H1 (cell line): ENCODE measurements around the gene RRAS2. TPM values are rescaled to one million over a fixed set of nuclear protein-coding genes. Genes with fewer than 3 reads are reported as not detected.

Source experiments
- CTCF ChIA-PET: fragments of 300-600 bp; sonication (Branson Sonifier 250); formaldehyde crosslinking; loops from one replicate; lab custom pipeline; 2021; ENCODE audit not compliant: partially characterized antibody; lab: Charles Lee
- POLR2A ChIA-PET: fragments of 300-600 bp; sonication (Branson Sonifier 250); formaldehyde crosslinking; loops from one replicate; lab custom pipeline; 2021; ENCODE audit warnings: inconsistent platforms; ENCODE audit not compliant: partially characterized antibody; lab: Charles Lee
- DNase-seq, 2 experiments: peaks; one replicate each; pipeline versions ENCODE4 v3.0.0 to v3.0.0-alpha.2; 2010 to 2022; ENCODE audit warnings: low spot score in 2 of 2, low read depth in 1 of 2, mixed read lengths in 1 of 2
- FAIRE-seq: peaks from 2 replicates; lab custom pipeline; 2011; peaks lifted over from hg19 to GRCh38; lab: Jason Lieb, UNC
- H2AFZ ChIP-seq: 2 replicates; pipeline ENCODE4 v1.8.1; 2012; ENCODE audit warnings: low read length, inconsistent platforms
- H2AK5ac ChIP-seq: 2 replicates; pipeline ENCODE4 v1.6.1; 2013; ENCODE audit warnings: low read depth, low read length
- H2BK120ac ChIP-seq: replicated peaks from 2 replicates; pipeline ENCODE3; 2013; ENCODE audit warnings: low read depth, low read length, inconsistent platforms
- H2BK12ac ChIP-seq: 2 replicates; pipeline ENCODE4 v1.6.1; 2013; ENCODE audit warnings: low read depth, low read length
- H2BK15ac ChIP-seq: 2 replicates; pipeline ENCODE4 v1.6.1; 2013; ENCODE audit warnings: low read length
- H2BK20ac ChIP-seq: 2 replicates; pipeline ENCODE4 v1.6.1; 2013; ENCODE audit warnings: low read length
- H2BK5ac ChIP-seq: 2 replicates; pipeline ENCODE4 v1.6.1; 2013; ENCODE audit warnings: low read depth, low read length
- H3K14ac ChIP-seq: 2 replicates; pipeline ENCODE4 v1.6.1; 2013; ENCODE audit warnings: inconsistent platforms; ENCODE audit not compliant: insufficient read length
- H3K18ac ChIP-seq: 2 replicates; pipeline ENCODE4 v1.6.1; 2013; ENCODE audit warnings: low read length; ENCODE audit errors: extremely low read depth
- H3K23ac ChIP-seq: 2 replicates; pipeline ENCODE4 v1.6.1; 2013; ENCODE audit warnings: inconsistent platforms; ENCODE audit not compliant: insufficient read length
- H3K23me2 ChIP-seq: 2 replicates; pipeline ENCODE4 v1.6.1; 2013; ENCODE audit warnings: low read depth, low read length
- H3K27ac ChIP-seq: 2 replicates; pipeline ENCODE4 v1.6.1; 2011; ENCODE audit warnings: low read depth, low read length, inconsistent platforms
- H3K27me3 ChIP-seq, 4 experiments: replicated peaks in 1 of 4; 1 replicate in 1 of 4; 2 replicates in 3 of 4; pipeline versions ENCODE4 v1.6.1 to v1.8.1; 2011 to 2013; ENCODE audit warnings: low read length in 3 of 4, mild to moderate bottlenecking in 3 of 4, inconsistent platforms in 2 of 4, mixed read lengths in 2 of 4, moderate library complexity in 1 of 4; ENCODE audit not compliant: control insufficient read depth in 3 of 4, insufficient read depth in 3 of 4; ENCODE audit errors: extremely low read depth in 1 of 4
- H3K36me3 ChIP-seq, 4 experiments: 2 replicates each; pipeline versions ENCODE4 v1.6.1 to v1.8.1; 2011 to 2013; ENCODE audit warnings: mild to moderate bottlenecking in 4 of 4, low read length in 3 of 4, moderate library complexity in 2 of 4, control low read depth in 1 of 4, inconsistent platforms in 1 of 4; ENCODE audit not compliant: insufficient read depth in 4 of 4, control insufficient read depth in 2 of 4
- H3K4ac ChIP-seq: replicated peaks from 2 replicates; pipeline ENCODE3; 2013; ENCODE audit warnings: low read length, low read depth, mixed read lengths, inconsistent platforms; ENCODE audit not compliant: insufficient read length
- H3K4me1 ChIP-seq, 4 experiments: replicated peaks in 1 of 4; 1 replicate in 1 of 4; 2 replicates in 3 of 4; pipeline versions ENCODE4 v1.6.1 to v1.8.1; 2011 to 2013; ENCODE audit warnings: low read length in 3 of 4, inconsistent platforms in 2 of 4, mixed read lengths in 1 of 4; ENCODE audit not compliant: insufficient read depth in 4 of 4, control insufficient read depth in 3 of 4
- H3K4me2 ChIP-seq, 2 experiments: 2 replicates each; pipeline versions ENCODE4 v1.6.1 to v1.8.1; 2011 to 2013; ENCODE audit warnings: low read depth in 2 of 2, low read length in 2 of 2, control low read depth in 1 of 2, inconsistent platforms in 1 of 2, mild to moderate bottlenecking in 1 of 2; ENCODE audit not compliant: insufficient read depth in 1 of 2
- H3K4me3 ChIP-seq, 4 experiments: fragments of 200-600, 300-600 bp in 1 of 4; sonication (generic), shearing (Covaris generic), sonication (Bioruptor Twin) in 1 of 4; 2 replicates each; pipeline versions ENCODE4 v1.5.1 to v1.8.1; 2011 to 2016; ENCODE audit warnings: low read length in 4 of 4, low read depth in 3 of 4, control low read depth in 2 of 4, inconsistent platforms in 2 of 4, mild to moderate bottlenecking in 2 of 4, mixed read lengths in 1 of 4, moderate library complexity in 1 of 4; ENCODE audit not compliant: insufficient read depth in 2 of 4; ENCODE audit errors: extremely low read depth in 1 of 4
- H3K56ac ChIP-seq: replicated peaks from 2 replicates; pipeline ENCODE3; 2013; ENCODE audit warnings: low read depth, mild to moderate bottlenecking, mixed read lengths, low read length, inconsistent platforms; ENCODE audit not compliant: insufficient read length
- H3K79me1 ChIP-seq: 2 replicates; pipeline ENCODE4 v1.6.1; 2013; ENCODE audit warnings: low read depth, low read length, control low read depth
- H3K79me2 ChIP-seq, 2 experiments: 2 replicates each; pipeline versions ENCODE4 v1.6.1 to v1.8.1; 2012 to 2013; ENCODE audit warnings: low read length in 2 of 2, mild to moderate bottlenecking in 2 of 2, inconsistent platforms in 1 of 2; ENCODE audit not compliant: insufficient read depth in 2 of 2, control insufficient read depth in 1 of 2
- H3K9ac ChIP-seq, 4 experiments: replicated peaks in 1 of 4; 1 replicate in 1 of 4; 2 replicates in 3 of 4; pipeline versions ENCODE4 v1.6.1 to v1.8.1; 2011 to 2013; ENCODE audit warnings: low read depth in 3 of 4, low read length in 3 of 4, control low read depth in 2 of 4, mild to moderate bottlenecking in 2 of 4, moderate library complexity in 2 of 4, inconsistent platforms in 1 of 4; ENCODE audit errors: extremely low read depth in 1 of 4
- H3K9me3 ChIP-seq, 2 experiments: 2 replicates each; pipeline versions ENCODE4 v1.6.1 to v1.8.1; 2012 to 2013; ENCODE audit warnings: mild to moderate bottlenecking in 2 of 2, moderate library complexity in 2 of 2, control low read depth in 1 of 2, inconsistent platforms in 1 of 2, low read depth in 1 of 2, low read length in 1 of 2, mixed read lengths in 1 of 2; ENCODE audit not compliant: insufficient read depth in 2 of 2
- H4K20me1 ChIP-seq, 2 experiments: replicated peaks in 1 of 2; 2 replicates each; pipeline versions ENCODE3 to v1.8.1; 2011 to 2013; ENCODE audit warnings: inconsistent platforms in 2 of 2, low read length in 2 of 2, mild to moderate bottlenecking in 1 of 2; ENCODE audit not compliant: insufficient read depth in 2 of 2, control insufficient read depth in 1 of 2
- H4K5ac ChIP-seq: 2 replicates; pipeline ENCODE4 v1.6.1; 2013; ENCODE audit warnings: low read length, low read depth, mixed read lengths, inconsistent platforms; ENCODE audit not compliant: insufficient read length
- H4K8ac ChIP-seq: 2 replicates; pipeline ENCODE4 v1.8.0; 2013; ENCODE audit warnings: mild to moderate bottlenecking, moderate library complexity, low read length, inconsistent platforms; ENCODE audit not compliant: insufficient read depth; ENCODE audit errors: extremely low read depth
- H4K91ac ChIP-seq: replicated peaks from 2 replicates; pipeline ENCODE3; 2013; ENCODE audit warnings: low read length, mixed read lengths, inconsistent platforms; ENCODE audit not compliant: insufficient read length
- POLR2AphosphoS5 ChIP-seq: IDR thresholded peaks from 2 replicates; pipeline ENCODE4 v1.6.1; 2011; ENCODE audit warnings: low read depth, low read length
- RFX5 ChIP-seq: IDR thresholded peaks from 2 replicates; pipeline ENCODE4 v1.6.1; 2011; ENCODE audit warnings: low read depth, low read length, improper control_type of control experiment, borderline replicate concordance
- WGBS, 2 experiments: shearing (Covaris generic) in 1 of 2; methylation state at CpG; one replicate each; pipeline versions ENCODE4 v1.1.6 to v1.1.7; 2013 to 2015; ENCODE audit warnings: low lambda C conversion rate in 2 of 2, mixed read lengths in 2 of 2, inconsistent platforms in 1 of 2, low coverage in 1 of 2, missing lambda C conversion rate in 1 of 2; ENCODE audit not compliant: insufficient replicate concordance in 2 of 2, insufficient coverage in 1 of 2, insufficient read length in 1 of 2; ENCODE audit errors: extremely low coverage in 1 of 2, missing lambda C conversion rate in 1 of 2; 5-methylcytosine and 5-hydroxymethylcytosine counted together
- polyA plus RNA-seq, 7 experiments: library from polyadenylated mRNA; depleted of rRNA in 3 of 7; stranded (reverse) in 5 of 7; unstranded in 2 of 7; fragments of >200 nt in 5 of 7; fragments of 200-250 nt in 2 of 7; gene quantifications; 1 replicate in 5 of 7; 2 replicates in 1 of 7; 4 replicates in 1 of 7; pipeline versions ENCODE4 v1.2.1 to v1.2.3, GENCODE V29; 2011 to 2013; ENCODE audit warnings: missing spikeins in 2 of 7, mixed read lengths in 2 of 7
- total RNA-seq: library from RNA; stranded (reverse); fragmentation: NEBNext Ultra II Directional; extraction: Animal tissue kit (Norgen Biotek cat#: 25700); gene quantifications from 2 replicates; pipeline ENCODE4 v1.2.1, GENCODE V29; 2021
- TF ChIP-seq, protein P1 (sequence below): IDR thresholded peaks from 2 replicates; pipeline ENCODE4 v1.6.1; 2012; ENCODE audit warnings: inconsistent platforms

Gene RRAS2
- total and polyA plus RNA-seq, 2 of the 8 experiments (the other 6 are each of a cell fraction or from before 2014, with no cell fraction given), result 72.3 to 234 TPM

DNA sequence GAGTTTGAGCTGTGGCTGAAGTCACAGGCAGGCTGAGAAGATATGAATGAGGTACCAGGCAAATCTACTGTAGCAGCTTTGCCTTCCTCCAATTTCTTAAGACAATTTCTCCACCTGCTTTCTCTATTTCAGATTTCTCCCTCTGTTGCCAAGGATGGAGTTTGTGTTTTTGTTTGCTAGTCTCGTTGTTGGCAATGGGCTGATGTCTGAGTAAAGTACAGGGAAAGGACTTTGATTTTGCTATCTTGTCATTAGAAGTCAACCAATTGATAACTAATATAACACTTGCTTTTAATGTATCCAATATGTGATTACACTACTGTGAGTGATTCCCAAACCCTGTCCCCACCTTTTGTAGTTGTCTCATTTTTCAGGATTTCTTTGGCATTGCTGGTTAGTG is 40.1 kb upstream of the RRAS2 start:
- Histone ChIP-seq H2BK15ac (no peak overlapping the region), H2BK5ac (no peak overlapping the region), H3K4ac (no peak overlapping the region), H2BK12ac (no peak overlapping the region), H2AFZ (no peak overlapping the region), H4K8ac (no peak overlapping the region), H2AK5ac (no peak overlapping the region), H3K27me3 (no peaks in the 10 kb centered on the region), H4K20me1 (no peaks in the 10 kb centered on the region), H4K91ac (no peak overlapping the region), H3K79me1 (no peaks in the 10 kb centered on the region), H3K27ac (no peak overlapping the region), H3K23me2 (no peaks in the 10 kb centered on the region), H3K79me2 (no peaks in the 10 kb centered on the region), H3K4me3 (no peak overlapping the region), H2BK20ac (no peak overlapping the region), H3K23ac (no peak overlapping the region), H3K14ac (no peak overlapping the region), H4K5ac (no peak overlapping the region), H3K56ac (no peak overlapping the region), H3K18ac (no peak overlapping the region), H3K9me3 (no peaks in the 10 kb centered on the region), H3K36me3 (no peaks in the 10 kb centered on the region), H3K4me2 (no peak overlapping the region), H3K9ac (no peak overlapping the region), H3K4me1 (no peaks in the 10 kb centered on the region), H2BK120ac (no peak overlapping the region)
- WGBS, 2 experiments, result 94% methylated on average over 1 of the region's 1 CpG; no CpG with 5 or more reads in 1 of the 2 experiments
- CTCF ChIA-PET, result interaction anchor here (0.6 to 8.3 kb wide), 5 partner anchors 14 to 1507 kb away, joined by 4 to 46 read pairs (median 5); no protein-coding TSS in a partner anchor
- TF ChIP-seq, protein P1, sequence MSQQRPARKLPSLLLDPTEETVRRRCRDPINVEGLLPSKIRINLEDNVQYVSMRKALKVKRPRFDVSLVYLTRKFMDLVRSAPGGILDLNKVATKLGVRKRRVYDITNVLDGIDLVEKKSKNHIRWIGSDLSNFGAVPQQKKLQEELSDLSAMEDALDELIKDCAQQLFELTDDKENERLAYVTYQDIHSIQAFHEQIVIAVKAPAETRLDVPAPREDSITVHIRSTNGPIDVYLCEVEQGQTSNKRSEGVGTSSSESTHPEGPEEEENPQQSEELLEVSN, result no peak
- TF ChIP-seq RFX5 (no peak), POLR2AphosphoS5 (no peak)
- POLR2A ChIA-PET, result interaction anchor here (0.7 to 1.3 kb wide), 6 partner anchors 9 to 98 kb away, joined by 3 to 4 read pairs (median 4); no protein-coding TSS in a partner anchor
- FAIRE-seq, result no peak
- DNase-seq, result no peak
